Skin of body (tissue), 2 donors: ENCODE results near the gene ZBTB4. TPM values are rescaled to one million over a fixed set of nuclear protein-coding genes. Genes with fewer than 3 reads are reported as not detected.

Experiments
- DNase-seq: peaks from one replicate; lab custom pipeline; 2025; lab: John Stamatoyannopoulos, UW
- total RNA-seq: library from RNA; depleted of rRNA; stranded (reverse); fragments of >200 nt; gene quantifications from one replicate; pipeline ENCODE4 v1.2.3, GENCODE V29; 2014

The ZBTB4 gene
- 16.7 TPM for total RNA-seq

GRCh38 chr17:7479213-7480088, at the start of gene ZBTB4:
Gene ZBTB4 (minus strand): TSS chr17:7479631. CDS start chr17:7466801, 12,830 bp downstream.
- DNase-seq = no peak

DNA sequence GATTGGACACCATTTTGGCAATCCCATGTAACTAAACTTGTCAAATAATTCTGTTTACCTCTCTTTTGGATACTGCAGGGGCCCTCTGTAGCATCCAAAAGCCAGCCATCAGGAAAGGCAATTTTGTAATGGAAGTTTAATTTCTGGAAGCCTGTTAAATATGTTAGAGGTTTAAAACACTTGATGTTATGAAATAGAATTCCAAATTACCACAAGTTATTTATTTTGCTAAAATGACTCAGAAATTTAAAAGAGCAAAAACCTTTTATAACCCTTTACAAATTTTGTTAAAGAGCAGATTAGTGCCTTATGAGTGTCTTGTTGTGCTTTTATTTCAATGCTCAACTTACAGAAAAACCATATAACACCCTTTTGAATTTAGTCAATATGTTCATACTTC, 49.4 kb upstream of the ZBTB4 start:
- no peak for DNase-seq

- DNase-seq = no peak
These were observed 43.6 kb upstream of the ZBTB4 start for GRCh38 chr17:7523033-7523432.

GRCh38 chr17:7515911-7516610, 36.6 kb upstream of the ZBTB4 start:
- DNase-seq = no peak

- DNase-seq = no peak
These were observed 34.5 kb upstream of the ZBTB4 start for GRCh38 chr17:7513850-7514419.

DNA sequence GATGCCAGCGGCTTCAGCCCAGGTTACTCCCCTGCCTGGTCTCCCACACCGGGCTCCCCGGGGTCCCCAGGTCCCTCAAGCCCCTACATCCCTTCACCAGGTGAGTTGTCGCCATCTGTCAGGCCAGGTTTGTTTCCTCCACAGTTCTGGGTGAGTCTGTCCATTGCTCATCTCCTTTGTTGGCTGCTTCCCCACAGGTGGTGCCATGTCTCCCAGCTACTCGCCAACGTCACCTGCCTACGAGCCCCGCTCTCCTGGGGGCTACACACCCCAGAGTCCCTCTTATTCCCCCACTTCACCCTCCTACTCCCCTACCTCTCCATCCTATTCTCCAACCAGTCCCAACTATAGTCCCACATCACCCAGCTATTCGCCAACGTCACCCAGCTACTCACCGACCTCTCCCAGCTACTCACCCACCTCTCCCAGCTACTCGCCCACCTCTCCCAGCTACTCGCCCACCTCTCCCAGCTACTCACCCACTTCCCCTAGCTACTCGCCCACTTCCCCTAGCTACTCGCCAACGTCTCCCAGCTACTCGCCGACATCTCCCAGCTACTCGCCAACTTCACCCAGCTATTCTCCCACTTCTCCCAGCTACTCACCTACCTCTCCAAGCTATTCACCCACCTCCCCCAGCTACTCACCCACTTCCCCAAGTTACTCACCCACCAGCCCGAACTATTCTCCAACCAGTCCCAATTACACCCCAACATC, 33.6 kb upstream of the ZBTB4 start:
- DNase-seq = no peak

GRCh38 chr17:7512105-7512504, 32.7 kb upstream of the ZBTB4 start:
- no peak for DNase-seq

DNA sequence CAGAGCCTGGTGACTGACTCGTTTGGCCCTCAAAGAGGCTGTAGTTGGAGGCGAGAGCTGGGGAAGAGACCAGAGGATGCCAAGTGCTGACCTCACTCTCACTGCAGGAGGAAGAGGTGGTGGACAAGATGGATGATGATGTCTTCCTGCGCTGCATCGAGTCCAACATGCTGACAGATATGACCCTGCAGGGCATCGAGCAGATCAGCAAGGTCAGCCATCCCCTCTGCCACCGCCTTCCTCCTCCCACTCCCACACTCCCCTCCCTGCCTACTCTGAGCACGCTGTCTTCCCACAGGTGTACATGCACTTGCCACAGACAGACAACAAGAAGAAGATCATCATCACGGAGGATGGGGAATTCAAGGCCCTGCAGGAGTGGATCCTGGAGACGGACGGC, 31.7 kb upstream of the ZBTB4 start:
- no peak for DNase-seq

DNA sequence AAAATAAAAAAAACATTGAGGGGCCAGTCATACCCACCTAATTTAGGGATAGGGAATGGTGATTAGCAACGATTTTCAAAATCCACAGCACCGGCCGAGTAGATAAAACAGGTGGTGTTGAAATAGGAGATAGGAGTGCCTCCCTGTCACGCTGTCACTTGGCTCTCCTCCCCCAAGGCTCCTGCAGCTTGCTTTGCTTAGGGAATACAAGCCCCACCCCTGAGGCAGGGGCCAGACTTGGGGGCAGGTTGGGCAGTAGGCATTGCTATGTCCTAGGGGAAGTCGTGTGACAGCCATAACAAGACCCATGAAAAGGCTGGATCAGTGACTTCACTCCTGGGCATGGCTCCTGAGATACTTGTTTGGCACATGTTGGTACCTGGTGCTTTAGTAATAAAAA, 30.5 kb upstream of the ZBTB4 start:
- DNase-seq = no peak

DNA sequence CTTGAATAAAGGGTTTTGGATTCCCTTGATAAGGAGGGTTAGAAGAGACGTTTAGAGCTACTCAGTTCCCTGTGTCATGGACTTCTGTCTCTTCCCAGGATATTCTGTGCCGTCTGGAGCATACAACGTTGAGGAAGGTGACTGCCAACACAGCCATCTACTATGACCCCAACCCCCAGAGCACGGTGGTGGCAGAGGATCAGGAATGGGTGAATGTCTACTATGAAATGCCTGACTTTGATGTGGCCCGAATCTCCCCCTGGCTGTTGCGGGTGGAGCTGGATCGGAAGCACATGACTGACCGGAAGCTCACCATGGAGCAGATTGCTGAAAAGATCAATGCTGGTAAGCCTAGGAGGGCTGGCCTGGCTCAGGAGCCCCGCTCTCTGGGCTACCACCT, 29.4 kb upstream of the ZBTB4 start:
- no peak for DNase-seq

GRCh38 chr17:7508145-7508544, 28.7 kb upstream of the ZBTB4 start:
- DNase-seq = no peak

GRCh38 chr17:7503521-7503920, 24.1 kb upstream of the ZBTB4 start:
- DNase-seq = no peak

DNA sequence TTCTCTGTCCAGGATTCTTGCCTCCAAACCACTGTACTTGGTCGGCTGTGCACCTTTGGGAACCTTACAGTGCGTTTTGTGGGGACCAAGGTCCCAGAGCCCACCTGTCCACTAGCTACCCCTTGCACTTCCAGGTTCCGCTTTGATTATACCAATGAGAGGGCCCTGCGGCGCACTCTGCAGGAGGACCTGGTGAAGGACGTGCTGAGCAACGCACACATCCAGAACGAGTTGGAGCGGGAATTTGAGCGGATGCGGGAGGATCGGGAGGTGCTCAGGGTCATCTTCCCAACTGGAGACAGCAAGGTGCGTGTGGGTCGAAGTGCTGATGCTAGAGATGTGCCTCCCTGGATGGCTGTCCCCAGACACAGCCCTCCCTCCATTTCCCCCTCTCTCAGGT, 23.6 kb upstream of the ZBTB4 start:
- DNase-seq = no peak

GRCh38 chr17:7502171-7502847, 22.9 kb upstream of the ZBTB4 start:
- no peak for DNase-seq

- no peak for DNase-seq
These were observed 22.3 kb upstream of the ZBTB4 start for GRCh38 chr17:7501729-7502128.

DNA sequence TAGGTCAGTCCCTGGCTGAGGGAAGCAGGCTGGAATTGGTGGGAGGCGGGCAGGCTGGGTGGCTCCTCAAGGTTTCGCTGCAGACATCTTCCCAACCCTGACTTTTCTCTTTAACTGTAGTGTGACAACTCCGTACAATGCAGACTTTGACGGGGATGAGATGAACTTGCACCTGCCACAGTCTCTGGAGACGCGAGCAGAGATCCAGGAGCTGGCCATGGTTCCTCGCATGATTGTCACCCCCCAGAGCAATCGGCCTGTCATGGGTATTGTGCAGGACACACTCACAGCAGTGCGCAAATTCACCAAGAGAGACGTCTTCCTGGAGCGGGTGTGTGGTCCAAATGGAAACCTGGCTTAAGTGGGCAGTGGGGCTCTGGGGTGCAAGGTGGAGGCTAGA, 19.7 kb upstream of the ZBTB4 start:
- no peak for DNase-seq

DNA sequence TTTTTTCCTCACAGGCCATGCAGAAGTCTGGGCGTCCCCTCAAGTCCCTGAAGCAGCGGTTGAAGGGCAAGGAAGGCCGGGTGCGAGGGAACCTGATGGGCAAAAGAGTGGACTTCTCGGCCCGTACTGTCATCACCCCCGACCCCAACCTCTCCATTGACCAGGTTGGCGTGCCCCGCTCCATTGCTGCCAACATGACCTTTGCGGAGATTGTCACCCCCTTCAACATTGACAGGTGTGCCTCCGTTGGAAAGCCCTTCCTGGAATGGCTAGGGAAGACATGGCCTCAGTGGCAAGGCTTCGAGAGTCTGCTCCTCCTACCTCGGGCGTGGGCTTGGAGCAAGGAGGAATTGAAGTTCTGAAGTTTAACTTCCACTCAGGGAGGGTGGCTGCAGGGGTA, 18.2 kb upstream of the ZBTB4 start:
- DNase-seq = no peak

GRCh38 chr17:7497228-7497627, 17.8 kb upstream of the ZBTB4 start:
- no peak for DNase-seq

- DNase-seq = no peak
These were observed 17.2 kb upstream of the ZBTB4 start for GRCh38 chr17:7496470-7497183.

DNA sequence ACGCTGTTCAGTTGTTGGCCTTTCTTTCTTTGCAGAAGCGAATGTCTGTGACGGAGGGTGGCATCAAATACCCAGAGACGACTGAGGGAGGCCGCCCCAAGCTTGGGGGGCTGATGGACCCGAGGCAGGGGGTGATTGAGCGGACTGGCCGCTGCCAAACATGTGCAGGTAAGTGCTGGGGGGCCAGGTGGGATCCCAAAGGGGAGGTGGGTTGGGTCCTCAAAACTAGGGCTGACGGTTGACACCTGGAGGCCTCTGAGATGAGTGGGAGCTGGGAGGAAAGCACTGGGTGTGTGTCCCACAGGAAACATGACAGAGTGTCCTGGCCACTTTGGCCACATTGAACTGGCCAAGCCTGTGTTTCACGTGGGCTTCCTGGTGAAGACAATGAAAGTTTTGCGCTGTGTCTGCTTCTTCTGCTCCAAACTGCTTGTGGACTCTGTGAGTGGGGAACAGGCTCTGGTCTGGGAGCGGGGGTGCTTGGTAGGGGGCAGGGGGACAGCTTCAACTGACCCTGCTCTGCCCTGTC, 16.5 kb upstream of the ZBTB4 start:
- DNase-seq = no peak
